Pancreas (tissue), 10 donors: ENCODE data around the gene OLFM4. TPM values are rescaled to one million over a fixed set of nuclear protein-coding genes. Genes with fewer than 3 reads are reported as not detected.

Source experiments
- ATAC-seq, 4 donors: fragments of 200-7000 bp; cut with Tn5 transposase; one replicate each; pipeline versions ENCODE4 v1.8.0 to v1.9.1; 2020; ENCODE audit warnings: mild to moderate bottlenecking in 4 of 4, moderate library complexity in 4 of 4
- DNase-seq, 6 donors: peaks; one replicate each; pipeline ENCODE4 v3.0.0-alpha.2; 2020
- FAIRE-seq: peaks from 2 replicates; lab custom pipeline; 2012; peaks lifted over from hg19 to GRCh38; lab: Jason Lieb, UNC
- H3K27ac ChIP-seq, 4 donors: fragments of 200-600 bp; sonication (generic); 1 replicate in 3 of 4; 2 replicates in 1 of 4; pipeline versions ENCODE4 v1.5.0 to v1.8.0; 2020
- H3K27me3 ChIP-seq, 4 donors: fragments of 200-600 bp; one replicate each; pipeline ENCODE4 v1.8.0; 2021
- H3K36me3 ChIP-seq, 3 donors: fragments of 200-600 bp; sonication (generic) in 1 of 3; one replicate each; pipeline versions ENCODE4 v1.5.0 to v1.8.0; 2020 to 2021
- H3K4me1 ChIP-seq, 3 donors: fragments of 200-600 bp; one replicate each; pipeline ENCODE4 v1.8.0; 2021
- H3K4me3 ChIP-seq, 4 donors: fragments of 200-600 bp; sonication (generic) in 2 of 4; one replicate each; pipeline versions ENCODE4 v1.5.0 to v1.8.0; 2020 to 2021
- H3K9me3 ChIP-seq, 4 donors: fragments of 200-600 bp; one replicate each; pipeline ENCODE4 v1.8.0; 2021
- CTCF ChIP-seq, 4 donors: fragments of 200-600 bp; sonication (generic) in 3 of 4; IDR thresholded peaks; one replicate each; pipeline versions ENCODE4 v1.5.0 to v1.8.0; 2021; ENCODE audit warnings: antibody characterized with exemption in 4 of 4
- WGBS, 2 donors: extraction: QIAGEN DNeasy Blood & Tissue Kit; methylation state at CpG; one replicate each; pipeline ENCODE4 v1.1.7; 2013; 5-methylcytosine and 5-hydroxymethylcytosine counted together
- intact Hi-C, 3 donors: fragments of 100-400 bp; cut with DNase I; formaldehyde crosslinking; loops; one replicate each; pipeline versions ENCODE4 v1.11.1 to v1.14.2; 2022
- polyA plus RNA-seq, 2 donors: library from polyadenylated mRNA; stranded (reverse); fragments of 200-250 nt; gene quantifications; one replicate each; pipeline ENCODE4 v1.2.3, GENCODE V29; 2013
- total RNA-seq, 6 donors: library from RNA; stranded (reverse); fragmentation: NEBNext Ultra II Directional in 4 of 6; extraction: Animal tissue kit (Norgen Biotek cat#: 25700) in 4 of 6; gene quantifications; one replicate each; pipeline versions ENCODE4 v1.2.1 to v1.2.4, GENCODE V29; 2021 to 2023
- donor health status: healthy with polysubstance abuse.
- donor health status: DM: no; HTN: no; CAD: no; lungs with moderate emphysema.
- donor health status: DM: no; HTN: no; CAD: no.
- donor health status: control.
- donor health status: control.
- donor health status: Bipolar disorder and iron deficiency.
- donor health status: DM: yes; HTN: yes; CAD: no.
- donor health status: DM: no; HTN: no; CAD: no.
- donor health status: DM: no; HTN: no; CAD: no.
- donor health status: DM: yes; HTN: yes; CAD: no.

Gene OLFM4
- total and polyA plus RNA-seq, 8 donors: 8.0 to 4,667 (median 107) TPM

- Histone ChIP-seq H3K27ac (no peak overlapping the region), H3K4me1 (peaks cover 0 to 16% (median 13%) of the 10 kb centered on the region in 3 donors), H3K36me3 (no peaks in the 10 kb centered on the region), H3K4me3 (no peak overlapping the region), H3K27me3 (no peaks in the 10 kb centered on the region), H3K9me3 (no peaks in the 10 kb centered on the region)
- intact Hi-C loops: no loop called here
- no peak for TF ChIP-seq CTCF (IDR thresholded peaks at IDR 0.05)
- no peak for FAIRE-seq
- ATAC-seq: no peak
- DNase-seq: no peak
- WGBS, 2 donors: 96% methylated on average over 2 of the region's 2 CpGs
Observed at GRCh38 chr13:52995946-52996345, 32.7 kb upstream of the OLFM4 start.

- DNase-seq (no peak), ATAC-seq (no peak), FAIRE-seq (no peak)
- intact Hi-C loops: no loop called here
- Histone ChIP-seq H3K4me3 (no peak overlapping the region), H3K27ac (peak overlapping the region in 2 of 4 donors; percentile 55 to 59), H3K27me3 (no peaks in the 10 kb centered on the region), H3K9me3 (no peaks in the 10 kb centered on the region), H3K36me3 (no peaks in the 10 kb centered on the region), H3K4me1 (peaks cover 0 to 18% (median 13%) of the 10 kb centered on the region in 3 donors)
- 77 to 82% methylated on average over 5 of the region's 5 CpGs for WGBS, 2 donors
- TF ChIP-seq CTCF (IDR thresholded peaks at IDR 0.05): no peak
Observed at GRCh38 chr13:52997951-52998876, 30.4 kb upstream of the OLFM4 start.

- DNase-seq: no peak
- H3K9me3 ChIP-seq: no peaks in the 10 kb centered on the region
- H3K36me3 ChIP-seq: no peaks in the 10 kb centered on the region
- no peaks in the 10 kb centered on the region for H3K27me3 ChIP-seq
- 35 to 37% methylated on average over 4 of the region's 4 CpGs for WGBS, 2 donors
- no peak for FAIRE-seq
- intact Hi-C loops: no loop called here
- H3K4me1 ChIP-seq: peaks cover 0 to 18% (median 13%) of the 10 kb centered on the region in 3 donors
- no peak overlapping the region for H3K4me3 ChIP-seq
- peak; percentile 62 to 83 (median 70) for ATAC-seq
- no peak for TF ChIP-seq CTCF (IDR thresholded peaks at IDR 0.05)
- H3K27ac ChIP-seq: peak overlapping the region in 2 of 4 donors; percentile 55 to 59
Observed at GRCh38 chr13:52999093-52999696, 29.4 kb upstream of the OLFM4 start.

- Histone ChIP-seq H3K4me3 (no peak overlapping the region), H3K4me1 (peaks cover 0 to 16% (median 13%) of the 10 kb centered on the region in 3 donors), H3K27ac (no peak overlapping the region), H3K27me3 (no peaks in the 10 kb centered on the region), H3K9me3 (no peaks in the 10 kb centered on the region), H3K36me3 (no peaks in the 10 kb centered on the region)
- no peak for DNase-seq
- intact Hi-C loops: no loop called here
- ATAC-seq: no peak
- no peak for FAIRE-seq
- 87 to 89% methylated on average over 4 of the region's 4 CpGs for WGBS, 2 donors
- no peak for TF ChIP-seq CTCF (IDR thresholded peaks at IDR 0.05)
Observed at GRCh38 chr13:53001444-53002225, 27.0 kb upstream of the OLFM4 start.
